ENCODE results near the gene ADAMTSL1.
A peak's percentile ranks its signal among the peaks of the same experiment; 100 is the strongest.

ADAMTSL1 gene

DNA sequence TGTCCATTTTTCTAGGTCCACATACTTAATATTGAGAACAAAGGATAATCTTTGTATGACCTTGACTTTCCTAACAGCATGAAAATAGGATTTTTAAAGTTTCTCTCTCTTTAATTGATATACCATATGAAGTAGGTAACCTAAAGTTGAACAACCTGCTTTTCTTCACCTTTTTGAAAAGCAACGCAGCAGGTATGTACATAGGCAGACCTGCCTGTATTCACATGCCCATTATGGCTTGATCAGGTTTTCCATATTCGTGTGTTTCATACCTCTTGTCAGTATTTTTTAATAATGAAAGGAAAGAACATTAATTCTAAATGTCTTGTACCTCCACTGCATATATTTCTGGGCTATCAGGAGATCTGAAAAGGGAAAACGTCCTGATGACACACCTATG lies 1.5 kb upstream of the ADAMTSL1 start:
- no peak overlapping the region for H3K4me2 ChIP-seq (ENCODE audit: low read length)
- H3K9ac ChIP-seq (ENCODE audit: low read depth, low read length), result no peak overlapping the region
- H3K9me3 ChIP-seq (replicated peaks; ENCODE audit: low read length), result peaks cover 4% of the 10 kb centered on the region
- no peaks in the 10 kb centered on the region for H3K27me3 ChIP-seq (ENCODE audit: control insufficient read depth, insufficient read depth, low read length)
- H3K4me1 ChIP-seq (ENCODE audit: control insufficient read depth, insufficient read depth, low read length), result peaks cover 20% of the 10 kb centered on the region
- H3K36me3 ChIP-seq (ENCODE audit: insufficient read depth, low read length), result no peaks in the 10 kb centered on the region
- no peak overlapping the region for H3K4me3 ChIP-seq (ENCODE audit: low read length)

- Histone ChIP-seq H3K9me3 (replicated peaks; ENCODE audit: low read length) (peaks cover 4% of the 10 kb centered on the region), H3K4me2 (ENCODE audit: low read length) (peak overlapping the region; percentile 89), H3K36me3 (ENCODE audit: insufficient read depth, low read length) (no peaks in the 10 kb centered on the region), H3K27me3 (ENCODE audit: control insufficient read depth, insufficient read depth, low read length) (no peaks in the 10 kb centered on the region), H3K9ac (ENCODE audit: low read depth, low read length) (peak overlapping the region; percentile 85), H3K4me3 (ENCODE audit: low read length) (peak overlapping the region; percentile 74), H3K4me1 (ENCODE audit: control insufficient read depth, insufficient read depth, low read length) (peaks cover 25% of the 10 kb centered on the region)
Measured at GRCh38 chr9:18472841-18473251, 1.1 kb upstream of the ADAMTSL1 start.

GRCh38 chr9:18474783-18475182 lies 830 bp downstream of the ADAMTSL1 start:
- Histone ChIP-seq H3K36me3 (ENCODE audit: insufficient read depth, low read length) (no peaks in the 10 kb centered on the region), H3K9ac (ENCODE audit: low read depth, low read length) (peak overlapping the region; percentile 85), H3K27me3 (ENCODE audit: control insufficient read depth, insufficient read depth, low read length) (no peaks in the 10 kb centered on the region), H3K9me3 (replicated peaks; ENCODE audit: low read length) (no peaks in the 10 kb centered on the region), H3K4me1 (ENCODE audit: control insufficient read depth, insufficient read depth, low read length) (peaks cover 44% of the 10 kb centered on the region), H3K4me2 (ENCODE audit: low read length) (peak overlapping the region; percentile 89), H3K4me3 (ENCODE audit: low read length) (peak overlapping the region; percentile 74)

- Histone ChIP-seq H3K36me3 (ENCODE audit: insufficient read depth, low read length) (peaks cover 11% of the 10 kb centered on the region), H3K9ac (ENCODE audit: low read depth, low read length) (peak overlapping the region; percentile 85), H3K4me2 (ENCODE audit: low read length) (peak overlapping the region; percentile 89), H3K4me1 (ENCODE audit: control insufficient read depth, insufficient read depth, low read length) (peaks cover 59% of the 10 kb centered on the region), H3K27me3 (ENCODE audit: control insufficient read depth, insufficient read depth, low read length) (no peaks in the 10 kb centered on the region), H3K9me3 (replicated peaks; ENCODE audit: low read length) (no peaks in the 10 kb centered on the region), H3K4me3 (ENCODE audit: low read length) (peak overlapping the region; percentile 74)
Measured at GRCh38 chr9:18477121-18477660, 3.2 kb downstream of the ADAMTSL1 start.

- H3K27me3 ChIP-seq (ENCODE audit: control insufficient read depth, insufficient read depth, low read length), result no peaks in the 10 kb centered on the region
- peak overlapping the region; percentile 89 for H3K4me2 ChIP-seq (ENCODE audit: low read length)
- H3K4me1 ChIP-seq (ENCODE audit: control insufficient read depth, insufficient read depth, low read length), result peaks cover 62% of the 10 kb centered on the region
- H3K36me3 ChIP-seq (ENCODE audit: insufficient read depth, low read length), result peaks cover 11% of the 10 kb centered on the region
- H3K4me3 ChIP-seq (ENCODE audit: low read length), result peak overlapping the region; percentile 74
- H3K9ac ChIP-seq (ENCODE audit: low read depth, low read length), result peak overlapping the region; percentile 85
- H3K9me3 ChIP-seq (replicated peaks; ENCODE audit: low read length), result no peaks in the 10 kb centered on the region
Measured at GRCh38 chr9:18477719-18478118, 3.8 kb downstream of the ADAMTSL1 start.

DNA sequence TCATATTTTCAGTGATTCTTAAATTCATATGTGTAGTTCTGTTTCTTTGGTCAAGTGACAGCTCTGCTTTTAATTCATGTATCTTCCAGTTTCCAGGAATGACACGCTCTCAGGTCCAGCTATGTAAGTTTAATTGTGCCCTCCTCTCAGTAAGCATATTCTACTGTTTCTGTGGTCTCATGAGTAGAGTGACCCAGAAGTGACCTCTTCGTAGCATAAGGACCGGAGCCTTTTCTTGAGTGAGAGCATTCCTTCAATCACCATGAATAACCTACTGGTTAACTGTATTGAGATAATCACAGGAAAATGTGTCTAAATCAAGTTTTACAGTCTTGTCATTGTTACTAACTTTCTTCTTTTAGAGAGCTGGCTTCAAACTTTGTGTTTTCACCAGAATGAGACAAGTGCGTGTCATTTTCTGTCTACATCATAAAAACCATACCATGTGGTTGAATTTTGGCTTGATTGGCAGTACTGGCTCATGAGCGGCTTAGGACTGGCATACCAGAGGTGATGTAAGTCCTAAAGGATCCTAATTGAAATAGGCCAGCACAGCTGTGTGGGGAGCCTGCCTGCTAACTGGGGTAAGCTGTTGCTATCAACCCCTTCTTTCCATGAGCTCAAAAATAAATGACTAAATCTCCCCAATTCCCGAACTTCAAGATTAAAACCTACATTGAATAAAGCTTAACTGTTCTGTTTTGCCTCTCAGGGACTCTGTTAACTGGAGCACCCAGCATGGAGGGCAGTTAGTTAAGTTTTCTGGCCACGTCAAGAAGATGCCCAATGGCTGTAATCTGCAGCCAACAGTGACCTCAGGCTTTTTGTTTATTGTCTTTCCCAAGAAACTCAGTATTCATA lies 4.8 kb downstream of the ADAMTSL1 start:
- peaks cover 52% of the 10 kb centered on the region for H3K4me1 ChIP-seq (ENCODE audit: control insufficient read depth, insufficient read depth, low read length)

GRCh38 chr9:18479405-18479804 lies 5.5 kb downstream of the ADAMTSL1 start:
- H3K9ac ChIP-seq (ENCODE audit: low read depth, low read length), result peak overlapping the region; percentile 85
- no peak overlapping the region for H3K4me3 ChIP-seq (ENCODE audit: low read length)
- H3K4me1 ChIP-seq (ENCODE audit: control insufficient read depth, insufficient read depth, low read length), result peaks cover 52% of the 10 kb centered on the region
- peak overlapping the region; percentile 89 for H3K4me2 ChIP-seq (ENCODE audit: low read length)
- H3K9me3 ChIP-seq (replicated peaks; ENCODE audit: low read length), result no peaks in the 10 kb centered on the region
- H3K36me3 ChIP-seq (ENCODE audit: insufficient read depth, low read length), result peaks cover 21% of the 10 kb centered on the region
- H3K27me3 ChIP-seq (ENCODE audit: control insufficient read depth, insufficient read depth, low read length), result no peaks in the 10 kb centered on the region

More for the DNA sequence above, 4.8 kb downstream of the ADAMTSL1 start:
- Histone ChIP-seq H3K4me3 (ENCODE audit: low read length) (peak overlapping the region; percentile 74), H3K9me3 (replicated peaks; ENCODE audit: low read length) (no peaks in the 10 kb centered on the region), H3K4me2 (ENCODE audit: low read length) (peak overlapping the region; percentile 89), H3K9ac (ENCODE audit: low read depth, low read length) (peak overlapping the region; percentile 85), H3K27me3 (ENCODE audit: control insufficient read depth, insufficient read depth, low read length) (no peaks in the 10 kb centered on the region), H3K36me3 (ENCODE audit: insufficient read depth, low read length) (peaks cover 17% of the 10 kb centered on the region)

DNA sequence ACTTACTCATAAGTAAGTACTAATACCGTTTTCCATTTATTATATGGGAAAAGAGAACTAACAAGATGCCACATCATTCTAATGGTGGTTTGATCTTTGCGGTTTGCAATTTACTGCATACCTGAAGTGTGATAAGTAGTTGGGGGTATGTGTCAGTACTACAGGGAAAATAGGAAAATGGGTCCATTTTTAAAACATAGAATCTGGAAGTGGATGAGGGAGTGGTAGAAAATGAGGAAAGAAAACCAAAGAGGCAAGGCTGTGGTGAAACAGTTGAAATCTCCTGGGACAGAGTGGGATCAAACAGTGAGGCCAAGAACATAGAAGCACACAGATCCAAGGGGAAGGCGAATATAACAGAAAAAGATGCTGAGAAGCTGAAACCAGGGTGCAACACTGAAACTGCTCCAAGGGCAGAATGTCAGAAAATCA lies 6.7 kb downstream of the ADAMTSL1 start:
- H3K36me3 ChIP-seq (ENCODE audit: insufficient read depth, low read length), result peaks cover 25% of the 10 kb centered on the region
- no peak overlapping the region for H3K4me3 ChIP-seq (ENCODE audit: low read length)
- H3K9me3 ChIP-seq (replicated peaks; ENCODE audit: low read length), result no peaks in the 10 kb centered on the region
- peak overlapping the region; percentile 16 for H3K9ac ChIP-seq (ENCODE audit: low read depth, low read length)
- no peaks in the 10 kb centered on the region for H3K27me3 ChIP-seq (ENCODE audit: control insufficient read depth, insufficient read depth, low read length)
- no peak overlapping the region for H3K4me2 ChIP-seq (ENCODE audit: low read length)
- peaks cover 60% of the 10 kb centered on the region for H3K4me1 ChIP-seq (ENCODE audit: control insufficient read depth, insufficient read depth, low read length)

DNA sequence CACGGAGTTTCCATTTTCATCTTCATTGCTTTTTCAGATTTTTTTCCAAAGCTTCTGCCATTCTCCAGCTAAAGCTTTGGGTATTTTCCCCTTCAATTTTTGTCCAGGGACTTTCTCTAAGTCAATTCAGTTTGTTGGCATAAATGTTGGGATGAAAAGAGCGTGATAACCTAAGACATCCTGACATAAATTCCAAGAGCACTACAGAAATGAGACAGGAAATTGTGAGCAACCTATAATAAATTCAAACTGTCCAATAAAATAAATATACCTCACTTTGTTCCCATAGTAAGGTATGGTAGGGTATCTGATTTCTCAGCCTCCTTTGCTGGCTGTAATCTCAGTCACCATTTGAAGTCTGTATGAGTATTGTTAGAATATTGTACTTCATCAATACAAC lies 8.4 kb downstream of the ADAMTSL1 start:
- H3K4me3 ChIP-seq (ENCODE audit: low read length), result no peak overlapping the region
- H3K36me3 ChIP-seq (ENCODE audit: insufficient read depth, low read length), result peaks cover 28% of the 10 kb centered on the region
- no peak overlapping the region for H3K4me2 ChIP-seq (ENCODE audit: low read length)
- H3K9me3 ChIP-seq (replicated peaks; ENCODE audit: low read length), result no peaks in the 10 kb centered on the region
- no peaks in the 10 kb centered on the region for H3K27me3 ChIP-seq (ENCODE audit: control insufficient read depth, insufficient read depth, low read length)
- H3K4me1 ChIP-seq (ENCODE audit: control insufficient read depth, insufficient read depth, low read length), result peaks cover 56% of the 10 kb centered on the region
- no peak overlapping the region for H3K9ac ChIP-seq (ENCODE audit: low read depth, low read length)

- Histone ChIP-seq H3K9me3 (replicated peaks; ENCODE audit: low read length) (no peaks in the 10 kb centered on the region), H3K4me3 (ENCODE audit: low read length) (no peak overlapping the region), H3K36me3 (ENCODE audit: insufficient read depth, low read length) (peaks cover 20% of the 10 kb centered on the region), H3K27me3 (ENCODE audit: control insufficient read depth, insufficient read depth, low read length) (no peaks in the 10 kb centered on the region), H3K9ac (ENCODE audit: low read depth, low read length) (no peak overlapping the region), H3K4me1 (ENCODE audit: control insufficient read depth, insufficient read depth, low read length) (peaks cover 50% of the 10 kb centered on the region), H3K4me2 (ENCODE audit: low read length) (no peak overlapping the region)
Measured at GRCh38 chr9:18485714-18486113, 11.8 kb downstream of the ADAMTSL1 start.

GRCh38 chr9:18487611-18488010 lies 13.7 kb downstream of the ADAMTSL1 start:
- Histone ChIP-seq H3K4me3 (ENCODE audit: low read length) (no peak overlapping the region), H3K9me3 (replicated peaks; ENCODE audit: low read length) (no peaks in the 10 kb centered on the region), H3K36me3 (ENCODE audit: insufficient read depth, low read length) (peaks cover 17% of the 10 kb centered on the region), H3K27me3 (ENCODE audit: control insufficient read depth, insufficient read depth, low read length) (no peaks in the 10 kb centered on the region), H3K9ac (ENCODE audit: low read depth, low read length) (no peak overlapping the region), H3K4me1 (ENCODE audit: control insufficient read depth, insufficient read depth, low read length) (peaks cover 60% of the 10 kb centered on the region), H3K4me2 (ENCODE audit: low read length) (no peak overlapping the region)
